H1 (cell line): ENCODE results near the gene OPRD1. TPM values are rescaled to one million over a fixed set of nuclear protein-coding genes. Genes with fewer than 3 reads are reported as not detected.

ENCODE experiments used
- CHD1 ChIP-seq: IDR thresholded peaks from 2 replicates; pipeline ENCODE4 v1.6.1; 2012; ENCODE audit warnings: low read depth, low read length, improper control_type of control experiment
- CTBP2 ChIP-seq: IDR thresholded peaks from 2 replicates; pipeline ENCODE4 v1.7.0; 2011; ENCODE audit warnings: borderline replicate concordance, mild to moderate bottlenecking, moderate library complexity, mixed read lengths, low read length; ENCODE audit not compliant: insufficient read depth, insufficient read length
- EGR1 ChIP-seq: IDR thresholded peaks from 2 replicates; pipeline ENCODE4 v1.6.1; 2011; ENCODE audit warnings: low read depth, low read length, borderline replicate concordance
- KDM4A ChIP-seq: IDR thresholded peaks from one replicate; pipeline ENCODE4 v1.7.1; 2012; ENCODE audit warnings: low read depth, mild to moderate bottlenecking, moderate library complexity, low read length, inconsistent platforms; ENCODE audit not compliant: severe bottlenecking
- SIRT6 ChIP-seq: IDR thresholded peaks from one replicate; pipeline ENCODE4 v1.7.1; 2012; ENCODE audit warnings: low read length, inconsistent platforms
- SP2 ChIP-seq: IDR thresholded peaks from 2 replicates; pipeline ENCODE4 v1.6.1; 2012; ENCODE audit warnings: mild to moderate bottlenecking, low read length, inconsistent platforms
- SP4 ChIP-seq: IDR thresholded peaks from 2 replicates; pipeline ENCODE4 v1.6.1; 2012; ENCODE audit warnings: low read length, inconsistent platforms
- SRF ChIP-seq: IDR thresholded peaks from 2 replicates; pipeline ENCODE4 v1.6.1; 2011; ENCODE audit warnings: mild to moderate bottlenecking, low read depth, low read length, moderate library complexity
- YY1 ChIP-seq: IDR thresholded peaks from 2 replicates; pipeline ENCODE4 v1.6.1; 2011; ENCODE audit warnings: low read depth, mild to moderate bottlenecking, low read length
- polyA plus RNA-seq, 7 experiments: library from polyadenylated mRNA; depleted of rRNA in 3 of 7; stranded (reverse) in 5 of 7; unstranded in 2 of 7; fragments of >200 nt in 5 of 7; fragments of 200-250 nt in 2 of 7; gene quantifications; 1 replicate in 5 of 7; 2 replicates in 1 of 7; 4 replicates in 1 of 7; pipeline versions ENCODE4 v1.2.1 to v1.2.3, GENCODE V29; 2011 to 2013; ENCODE audit warnings: missing spikeins in 2 of 7, mixed read lengths in 2 of 7
- total RNA-seq: library from RNA; stranded (reverse); fragmentation: NEBNext Ultra II Directional; extraction: Animal tissue kit (Norgen Biotek cat#: 25700); gene quantifications from 2 replicates; pipeline ENCODE4 v1.2.1, GENCODE V29; 2021
- TF ChIP-seq, protein P1 (sequence below): fragments of 300-600 bp; sonication (generic); IDR thresholded peaks from 2 replicates; pipeline ENCODE4 v1.7.1; 2012; ENCODE audit warnings: low read length, moderate library complexity, mild to moderate bottlenecking, inconsistent platforms; ENCODE audit not compliant: insufficient replicate concordance
- TF ChIP-seq, protein P2 (sequence below): IDR thresholded peaks from 2 replicates; pipeline ENCODE4 v1.6.1; 2012; ENCODE audit warnings: inconsistent platforms

The OPRD1 gene
- total and polyA plus RNA-seq, 2 of the 8 experiments (the other 6 are each of a cell fraction or from before 2014, with no cell fraction given): 2.6 to 3.7 TPM

- TF ChIP-seq, protein P1, sequence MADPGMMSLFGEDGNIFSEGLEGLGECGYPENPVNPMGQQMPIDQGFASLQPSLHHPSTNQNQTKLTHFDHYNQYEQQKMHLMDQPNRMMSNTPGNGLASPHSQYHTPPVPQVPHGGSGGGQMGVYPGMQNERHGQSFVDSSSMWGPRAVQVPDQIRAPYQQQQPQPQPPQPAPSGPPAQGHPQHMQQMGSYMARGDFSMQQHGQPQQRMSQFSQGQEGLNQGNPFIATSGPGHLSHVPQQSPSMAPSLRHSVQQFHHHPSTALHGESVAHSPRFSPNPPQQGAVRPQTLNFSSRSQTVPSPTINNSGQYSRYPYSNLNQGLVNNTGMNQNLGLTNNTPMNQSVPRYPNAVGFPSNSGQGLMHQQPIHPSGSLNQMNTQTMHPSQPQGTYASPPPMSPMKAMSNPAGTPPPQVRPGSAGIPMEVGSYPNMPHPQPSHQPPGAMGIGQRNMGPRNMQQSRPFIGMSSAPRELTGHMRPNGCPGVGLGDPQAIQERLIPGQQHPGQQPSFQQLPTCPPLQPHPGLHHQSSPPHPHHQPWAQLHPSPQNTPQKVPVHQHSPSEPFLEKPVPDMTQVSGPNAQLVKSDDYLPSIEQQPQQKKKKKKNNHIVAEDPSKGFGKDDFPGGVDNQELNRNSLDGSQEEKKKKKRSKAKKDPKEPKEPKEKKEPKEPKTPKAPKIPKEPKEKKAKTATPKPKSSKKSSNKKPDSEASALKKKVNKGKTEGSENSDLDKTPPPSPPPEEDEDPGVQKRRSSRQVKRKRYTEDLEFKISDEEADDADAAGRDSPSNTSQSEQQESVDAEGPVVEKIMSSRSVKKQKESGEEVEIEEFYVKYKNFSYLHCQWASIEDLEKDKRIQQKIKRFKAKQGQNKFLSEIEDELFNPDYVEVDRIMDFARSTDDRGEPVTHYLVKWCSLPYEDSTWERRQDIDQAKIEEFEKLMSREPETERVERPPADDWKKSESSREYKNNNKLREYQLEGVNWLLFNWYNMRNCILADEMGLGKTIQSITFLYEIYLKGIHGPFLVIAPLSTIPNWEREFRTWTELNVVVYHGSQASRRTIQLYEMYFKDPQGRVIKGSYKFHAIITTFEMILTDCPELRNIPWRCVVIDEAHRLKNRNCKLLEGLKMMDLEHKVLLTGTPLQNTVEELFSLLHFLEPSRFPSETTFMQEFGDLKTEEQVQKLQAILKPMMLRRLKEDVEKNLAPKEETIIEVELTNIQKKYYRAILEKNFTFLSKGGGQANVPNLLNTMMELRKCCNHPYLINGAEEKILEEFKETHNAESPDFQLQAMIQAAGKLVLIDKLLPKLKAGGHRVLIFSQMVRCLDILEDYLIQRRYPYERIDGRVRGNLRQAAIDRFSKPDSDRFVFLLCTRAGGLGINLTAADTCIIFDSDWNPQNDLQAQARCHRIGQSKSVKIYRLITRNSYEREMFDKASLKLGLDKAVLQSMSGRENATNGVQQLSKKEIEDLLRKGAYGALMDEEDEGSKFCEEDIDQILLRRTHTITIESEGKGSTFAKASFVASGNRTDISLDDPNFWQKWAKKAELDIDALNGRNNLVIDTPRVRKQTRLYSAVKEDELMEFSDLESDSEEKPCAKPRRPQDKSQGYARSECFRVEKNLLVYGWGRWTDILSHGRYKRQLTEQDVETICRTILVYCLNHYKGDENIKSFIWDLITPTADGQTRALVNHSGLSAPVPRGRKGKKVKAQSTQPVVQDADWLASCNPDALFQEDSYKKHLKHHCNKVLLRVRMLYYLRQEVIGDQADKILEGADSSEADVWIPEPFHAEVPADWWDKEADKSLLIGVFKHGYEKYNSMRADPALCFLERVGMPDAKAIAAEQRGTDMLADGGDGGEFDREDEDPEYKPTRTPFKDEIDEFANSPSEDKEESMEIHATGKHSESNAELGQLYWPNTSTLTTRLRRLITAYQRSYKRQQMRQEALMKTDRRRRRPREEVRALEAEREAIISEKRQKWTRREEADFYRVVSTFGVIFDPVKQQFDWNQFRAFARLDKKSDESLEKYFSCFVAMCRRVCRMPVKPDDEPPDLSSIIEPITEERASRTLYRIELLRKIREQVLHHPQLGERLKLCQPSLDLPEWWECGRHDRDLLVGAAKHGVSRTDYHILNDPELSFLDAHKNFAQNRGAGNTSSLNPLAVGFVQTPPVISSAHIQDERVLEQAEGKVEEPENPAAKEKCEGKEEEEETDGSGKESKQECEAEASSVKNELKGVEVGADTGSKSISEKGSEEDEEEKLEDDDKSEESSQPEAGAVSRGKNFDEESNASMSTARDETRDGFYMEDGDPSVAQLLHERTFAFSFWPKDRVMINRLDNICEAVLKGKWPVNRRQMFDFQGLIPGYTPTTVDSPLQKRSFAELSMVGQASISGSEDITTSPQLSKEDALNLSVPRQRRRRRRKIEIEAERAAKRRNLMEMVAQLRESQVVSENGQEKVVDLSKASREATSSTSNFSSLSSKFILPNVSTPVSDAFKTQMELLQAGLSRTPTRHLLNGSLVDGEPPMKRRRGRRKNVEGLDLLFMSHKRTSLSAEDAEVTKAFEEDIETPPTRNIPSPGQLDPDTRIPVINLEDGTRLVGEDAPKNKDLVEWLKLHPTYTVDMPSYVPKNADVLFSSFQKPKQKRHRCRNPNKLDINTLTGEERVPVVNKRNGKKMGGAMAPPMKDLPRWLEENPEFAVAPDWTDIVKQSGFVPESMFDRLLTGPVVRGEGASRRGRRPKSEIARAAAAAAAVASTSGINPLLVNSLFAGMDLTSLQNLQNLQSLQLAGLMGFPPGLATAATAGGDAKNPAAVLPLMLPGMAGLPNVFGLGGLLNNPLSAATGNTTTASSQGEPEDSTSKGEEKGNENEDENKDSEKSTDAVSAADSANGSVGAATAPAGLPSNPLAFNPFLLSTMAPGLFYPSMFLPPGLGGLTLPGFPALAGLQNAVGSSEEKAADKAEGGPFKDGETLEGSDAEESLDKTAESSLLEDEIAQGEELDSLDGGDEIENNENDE: no peak
- TF ChIP-seq SIRT6: no peak
- no peak for TF ChIP-seq SRF
- no peak for TF ChIP-seq EGR1
- TF ChIP-seq SP4: no peak
- no peak for TF ChIP-seq KDM4A
- no peak for TF ChIP-seq CHD1
- no peak for TF ChIP-seq SP2
- TF ChIP-seq CTBP2: no peak
- no peak for TF ChIP-seq YY1
- TF ChIP-seq, protein P2, sequence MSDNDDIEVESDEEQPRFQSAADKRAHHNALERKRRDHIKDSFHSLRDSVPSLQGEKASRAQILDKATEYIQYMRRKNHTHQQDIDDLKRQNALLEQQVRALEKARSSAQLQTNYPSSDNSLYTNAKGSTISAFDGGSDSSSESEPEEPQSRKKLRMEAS: 0 out of 2 replicates have a peak, but pooled peaks have one; percentile 11
Observed at GRCh38 chr1:28845786-28846543, 34.0 kb downstream of the OPRD1 start (continued).
